K562 (cell line): ENCODE results near the gene TMEM205. TPM values are rescaled to one million over a fixed set of nuclear protein-coding genes. Genes with fewer than 3 reads are reported as not detected.

Experiments
- CHAMP1 ChIP-seq: fragments of 450-650 bp; IDR thresholded peaks from 2 replicates; pipeline ENCODE4 v1.6.1; 2016; ENCODE audit warnings: mild to moderate bottlenecking
- EWSR1 ChIP-seq: fragments of 450-650 bp; IDR thresholded peaks from 2 replicates; pipeline ENCODE4 v1.6.1; 2018; ENCODE audit warnings: borderline replicate concordance, mild to moderate bottlenecking, low read depth, moderate library complexity; ENCODE audit not compliant: partially characterized antibody
- GABPA ChIP-seq: fragments of 200-800 bp; sonication (Bioruptor generic); conservative IDR thresholded peaks from 2 replicates; pipeline ENCODE4 v1.6.1; 2016; ENCODE audit warnings: low read depth, missing genetic modification characterization, missing compliant biosample characterization
- HSF4 ChIP-seq: fragments of 250-450 bp; sonication (Bioruptor Pico); IDR thresholded peaks from 2 replicates; pipeline ENCODE4 v2.1.2; 2022; ENCODE audit warnings: mild to moderate bottlenecking, moderate library complexity, borderline replicate concordance
- KLF10 ChIP-seq: fragments of 250-450 bp; sonication (Bioruptor Pico); IDR thresholded peaks from 2 replicates; pipeline ENCODE4 v1.6.1; 2021; ENCODE audit warnings: matching md5 sums
- SMARCA5 ChIP-seq: fragments of 450-650 bp; IDR thresholded peaks from 2 replicates; pipeline ENCODE4 v1.6.1; 2016
- TRIM28 ChIP-seq: fragments of 450-650 bp; IDR thresholded peaks from 2 replicates; pipeline ENCODE4 v1.6.1; 2017
- ZBTB2 ChIP-seq: fragments of 450-650 bp; IDR thresholded peaks from 2 replicates; pipeline ENCODE4 v1.6.1; 2016; ENCODE audit warnings: antibody characterized with exemption
- ZC3H11A ChIP-seq: IDR thresholded peaks from 2 replicates; pipeline ENCODE4 v1.6.1; 2012; ENCODE audit warnings: low read depth, low read length, improper control_type of control experiment
- ZMIZ1 ChIP-seq, 2 experiments: fragments of 150-350 bp in 1 of 2; IDR thresholded peaks; 2 replicates each; pipeline ENCODE4 v1.6.1; 2012 to 2016; ENCODE audit warnings: low read depth in 2 of 2, low read length in 2 of 2, mild to moderate bottlenecking in 1 of 2, moderate library complexity in 1 of 2
- polyA plus RNA-seq, 8 experiments: library from polyadenylated mRNA; depleted of rRNA in 4 of 8; stranded (reverse) in 5 of 8; unstranded in 3 of 8; fragments of >200 nt; fragmentation: Nextera tagmentation in 2 of 8; fragmentation: Illumina TruSeq in 1 of 8; extraction: Ambion mirVana in 2 of 8; extraction: Trizol in 1 of 8; gene quantifications; 2 replicates each; pipeline versions ENCODE4 v1.2.1 to v1.2.3, GENCODE V29; 2011 to 2014; ENCODE audit warnings: inconsistent platforms in 1 of 8, missing spikeins in 1 of 8
- total RNA-seq, 7 experiments: library from RNA; depleted of rRNA in 6 of 7; stranded (reverse); fragments of >200 nt in 6 of 7; fragmentation: Illumina TruSeq in 2 of 7; extraction: Trizol in 2 of 7; gene quantifications; 2 replicates each; pipeline versions ENCODE4 v1.2.1 to v1.2.3, GENCODE V29; 2011 to 2021; ENCODE audit warnings: low replicate concordance in 1 of 7
- TF ChIP-seq, protein P1 (sequence below), 2 experiments: fragments of 450-650 bp; IDR thresholded peaks; 2 replicates each; pipeline ENCODE4 v1.6.1; 2016
- TF ChIP-seq, protein P2 (sequence below), 2 experiments: fragments of 450-650 bp; IDR thresholded peaks; 2 replicates each; pipeline ENCODE4 v1.6.1; 2018; ENCODE audit warnings: mild to moderate bottlenecking in 2 of 2, low read depth in 1 of 2; ENCODE audit not compliant: partially characterized antibody in 2 of 2

TMEM205 gene
- total and polyA plus RNA-seq, 9 of the 15 experiments (the other 6 are each of a cell fraction or from before 2014, with no cell fraction given) = 21.3 to 81.5 (median 44.1) TPM

GRCh38 chr19:11293433-11294389 is 52.4 kb downstream of the TMEM205 start (continued):
- TF ChIP-seq TRIM28 (no peak), SMARCA5 (peak; percentile 62; the same call in 1 of the 2 replicates), EWSR1 (no peak), HSF4 (CRISPR knock-in tag) (no peak), KLF10 (CRISPR knock-in tag) (no peak), CHAMP1 (no peak), ZMIZ1 (IDR thresholded peaks at IDR 0.05; ENCODE audit: low read depth in 2 of 2, low read length in 2 of 2) (0 out of 4 replicates have a peak, but pooled peaks of 1 of the 2 experiments have one; percentile 29), ZBTB2 (0 out of 2 replicates have a peak, but pooled peaks have one; percentile 25), GABPA (tag) (peak; percentile 55), ZC3H11A (peak; percentile 69; the same call in 1 of the 2 replicates)
- TF ChIP-seq, protein P1, sequence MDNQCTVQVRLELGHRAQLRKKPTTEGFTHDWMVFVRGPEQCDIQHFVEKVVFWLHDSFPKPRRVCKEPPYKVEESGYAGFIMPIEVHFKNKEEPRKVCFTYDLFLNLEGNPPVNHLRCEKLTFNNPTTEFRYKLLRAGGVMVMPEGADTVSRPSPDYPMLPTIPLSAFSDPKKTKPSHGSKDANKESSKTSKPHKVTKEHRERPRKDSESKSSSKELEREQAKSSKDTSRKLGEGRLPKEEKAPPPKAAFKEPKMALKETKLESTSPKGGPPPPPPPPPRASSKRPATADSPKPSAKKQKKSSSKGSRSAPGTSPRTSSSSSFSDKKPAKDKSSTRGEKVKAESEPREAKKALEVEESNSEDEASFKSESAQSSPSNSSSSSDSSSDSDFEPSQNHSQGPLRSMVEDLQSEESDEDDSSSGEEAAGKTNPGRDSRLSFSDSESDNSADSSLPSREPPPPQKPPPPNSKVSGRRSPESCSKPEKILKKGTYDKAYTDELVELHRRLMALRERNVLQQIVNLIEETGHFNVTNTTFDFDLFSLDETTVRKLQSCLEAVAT (IDR thresholded peaks at IDR 0.05) = peak in 1 of 2 experiments; percentile 54; a peak in 1 of 4 replicates
- TF ChIP-seq, protein P2, sequence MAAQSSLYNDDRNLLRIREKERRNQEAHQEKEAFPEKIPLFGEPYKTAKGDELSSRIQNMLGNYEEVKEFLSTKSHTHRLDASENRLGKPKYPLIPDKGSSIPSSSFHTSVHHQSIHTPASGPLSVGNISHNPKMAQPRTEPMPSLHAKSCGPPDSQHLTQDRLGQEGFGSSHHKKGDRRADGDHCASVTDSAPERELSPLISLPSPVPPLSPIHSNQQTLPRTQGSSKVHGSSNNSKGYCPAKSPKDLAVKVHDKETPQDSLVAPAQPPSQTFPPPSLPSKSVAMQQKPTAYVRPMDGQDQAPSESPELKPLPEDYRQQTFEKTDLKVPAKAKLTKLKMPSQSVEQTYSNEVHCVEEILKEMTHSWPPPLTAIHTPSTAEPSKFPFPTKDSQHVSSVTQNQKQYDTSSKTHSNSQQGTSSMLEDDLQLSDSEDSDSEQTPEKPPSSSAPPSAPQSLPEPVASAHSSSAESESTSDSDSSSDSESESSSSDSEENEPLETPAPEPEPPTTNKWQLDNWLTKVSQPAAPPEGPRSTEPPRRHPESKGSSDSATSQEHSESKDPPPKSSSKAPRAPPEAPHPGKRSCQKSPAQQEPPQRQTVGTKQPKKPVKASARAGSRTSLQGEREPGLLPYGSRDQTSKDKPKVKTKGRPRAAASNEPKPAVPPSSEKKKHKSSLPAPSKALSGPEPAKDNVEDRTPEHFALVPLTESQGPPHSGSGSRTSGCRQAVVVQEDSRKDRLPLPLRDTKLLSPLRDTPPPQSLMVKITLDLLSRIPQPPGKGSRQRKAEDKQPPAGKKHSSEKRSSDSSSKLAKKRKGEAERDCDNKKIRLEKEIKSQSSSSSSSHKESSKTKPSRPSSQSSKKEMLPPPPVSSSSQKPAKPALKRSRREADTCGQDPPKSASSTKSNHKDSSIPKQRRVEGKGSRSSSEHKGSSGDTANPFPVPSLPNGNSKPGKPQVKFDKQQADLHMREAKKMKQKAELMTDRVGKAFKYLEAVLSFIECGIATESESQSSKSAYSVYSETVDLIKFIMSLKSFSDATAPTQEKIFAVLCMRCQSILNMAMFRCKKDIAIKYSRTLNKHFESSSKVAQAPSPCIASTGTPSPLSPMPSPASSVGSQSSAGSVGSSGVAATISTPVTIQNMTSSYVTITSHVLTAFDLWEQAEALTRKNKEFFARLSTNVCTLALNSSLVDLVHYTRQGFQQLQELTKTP (IDR thresholded peaks at IDR 0.05; ENCODE audit: low read depth in 1 of 2, partially characterized antibody in 2 of 2) = peak in 1 of 2 experiments; percentile 26
